ENCODE data around the gene PCYT1A. TPM values are rescaled to one million over a fixed set of nuclear protein-coding genes. Genes with fewer than 3 reads are reported as not detected.
A peak's percentile ranks its signal among the peaks of the same experiment; 100 is the strongest.

PCYT1A gene
- total and polyA plus RNA-seq, 10 of the 15 experiments (the other 5 are each of a cell fraction or from before 2014, with no cell fraction given): 10.8 to 64.3 (median 48.6) TPM

- TF ChIP-seq CBX3 (IDR thresholded peaks at IDR 0.05; ENCODE audit: borderline replicate concordance, low read depth): no peak
- TF ChIP-seq RAD51 (IDR thresholded peaks at IDR 0.05): no peak
- TF ChIP-seq DPF2 (IDR thresholded peaks at IDR 0.05): no peak
Observed at GRCh38 chr3:196208942-196209695, 78.4 kb downstream of the PCYT1A start (continued).

- Histone ChIP-seq H3K9ac (ENCODE audit: control insufficient read depth, insufficient read depth, low read length) (no peak overlapping the region), H3K9me3 (replicated peaks; ENCODE audit: control insufficient read depth, insufficient read depth, low read length) (no peaks in the 10 kb centered on the region; the same call in 2 of the 3 replicates), H3K27me3 (replicated peaks in 1 of 2; ENCODE audit: control insufficient read depth in 2 of 2, insufficient read depth in 2 of 2, low read length in 1 of 2) (no peaks in the 10 kb centered on the region), H4K20me1 (ENCODE audit: control insufficient read depth, insufficient read depth) (no peaks in the 10 kb centered on the region), H2AFZ (ENCODE audit: control insufficient read depth, low read depth, low read length) (peak overlapping the region; percentile 39), H3K4me1 (ENCODE audit: control insufficient read depth, insufficient read depth, low read length) (peaks cover 6% of the 10 kb centered on the region), H3K79me2 (ENCODE audit: control insufficient read depth, insufficient read depth, low read length) (no peaks in the 10 kb centered on the region), H3K4me2 (ENCODE audit: control insufficient read depth, insufficient read depth) (peak overlapping the region; percentile 83), H3K36me3 (ENCODE audit: control insufficient read depth in 2 of 2, insufficient read depth in 2 of 2, low read length in 1 of 2) (no peaks in the 10 kb centered on the region), H3K27ac (ENCODE audit: control insufficient read depth, insufficient read depth) (no peak overlapping the region), H3K4me3 (peak overlapping the region; percentile 67; the same call in 1 of the 2 replicates)
- ChIA-PET CTCF (no interaction called here), RAD21 (ENCODE audit: unreplicated experiment) (no interaction called here), SMC1A (ENCODE audit: uncharacterized antibody, unreplicated experiment) (no interaction called here), POLR2A (no interaction called here)
- 49% methylated on average over 26 of the region's 49 CpGs for WGBS (ENCODE audit: insufficient coverage, insufficient replicate concordance, low lambda C conversion rate, missing lambda C conversion rate)
- FAIRE-seq (no peak), DNase-seq (ENCODE audit: low read depth, low spot score) (no peak), ATAC-seq (peak; percentile 56)
- intact Hi-C loops (cut with micrococcal nuclease; ENCODE audit: unreplicated experiment): no loop called here
- BruUV-seq (replicated peaks): no TSS peak
- in situ Hi-C loops (cut with MboI): no loop called here
- TF ChIP-seq SMC3 (IDR thresholded peaks at IDR 0.05; ENCODE audit: borderline replicate concordance, low read length) (no peak), SMARCA5 (IDR thresholded peaks at IDR 0.05) (no peak), ZBTB40 (IDR thresholded peaks at IDR 0.05; ENCODE audit: borderline replicate concordance) (no peak), MLLT1 (IDR thresholded peaks at IDR 0.05) (no peak), NRF1 (conservative IDR thresholded peaks at IDR 0.05; ENCODE audit: low read depth, low read length) (no peak), REST (IDR thresholded peaks at IDR 0.05; ENCODE audit: low read depth, low read length) (no peak), PAX8 (IDR thresholded peaks at IDR 0.05) (no peak), HCFC1 (IDR thresholded peaks at IDR 0.05; ENCODE audit: low read length) (no peak), MYC (IDR thresholded peaks at IDR 0.05; ENCODE audit: insufficient read depth, insufficient read length, insufficient replicate concordance, low read length, severe bottlenecking) (no peak)
Observed at GRCh38 chr3:196207833-196208607, 79.5 kb downstream of the PCYT1A start.

Measured in GM12878 (cell line).